CD4-positive, alpha-beta T cell (primary cell): ENCODE measurements around the gene CEP350. TPM values are rescaled to one million over a fixed set of nuclear protein-coding genes. Genes with fewer than 3 reads are reported as not detected.

Experiments
- ATAC-seq: fragments of 200-7000 bp; cut with Tn5 transposase; one replicate; pipeline ENCODE4 v1.10.0; 2022; ENCODE audit warnings: mild to moderate bottlenecking; ENCODE audit not compliant: poor library complexity
- CTCF ChIA-PET: fragments of 350-600 bp; sonication (Branson Sonifier 250); formaldehyde crosslinking; loops from one replicate; lab custom pipeline; 2021; ENCODE audit warnings: antibody characterized with exemption, inconsistent platforms; lab: Charles Lee
- POLR2A ChIA-PET: fragments of 350-600 bp; sonication (Branson Sonifier 250); formaldehyde crosslinking; loops from one replicate; lab custom pipeline; 2021; ENCODE audit warnings: antibody characterized with exemption, inconsistent platforms; lab: Charles Lee
- DNase-seq, 14 experiments: peaks; one replicate each; pipeline ENCODE4 v3.0.0-alpha.2; 2013 to 2020; ENCODE audit warnings: mixed read lengths in 2 of 14
- H3K27ac ChIP-seq, 2 donors: one replicate each; pipeline versions ENCODE4 v1.5.1 to v1.7.0; 2013; ENCODE audit warnings: low read length in 2 of 2, low read depth in 1 of 2, mild to moderate bottlenecking in 1 of 2
- H3K27me3 ChIP-seq, 2 experiments: 1 replicate in 1 of 2; 2 replicates in 1 of 2; pipeline versions ENCODE4 v1.6.1 to v1.7.0; 2013; ENCODE audit warnings: low read length in 2 of 2, control low read depth in 1 of 2, mild to moderate bottlenecking in 1 of 2, moderate library complexity in 1 of 2; ENCODE audit not compliant: insufficient read depth in 2 of 2, control insufficient read depth in 1 of 2
- H3K36me3 ChIP-seq: one replicate; pipeline ENCODE4 v1.6.1; 2013; ENCODE audit warnings: low read length, control low read depth; ENCODE audit not compliant: insufficient read depth
- H3K4me1 ChIP-seq: one replicate; pipeline ENCODE4 v1.6.1; 2013; ENCODE audit warnings: low read length, control low read depth; ENCODE audit not compliant: insufficient read depth
- H3K4me3 ChIP-seq: one replicate; pipeline ENCODE4 v1.5.1; 2013; ENCODE audit warnings: mild to moderate bottlenecking, low read length, moderate library complexity
- H3K9me3 ChIP-seq, 2 experiments: 1 replicate in 1 of 2; 2 replicates in 1 of 2; pipeline versions ENCODE4 v1.6.1 to v1.7.0; 2013; ENCODE audit warnings: low read length in 2 of 2, mild to moderate bottlenecking in 2 of 2, control low read depth in 1 of 2, moderate library complexity in 1 of 2; ENCODE audit not compliant: control insufficient read depth in 1 of 2, insufficient read depth in 1 of 2
- H3K27ac Mint-ChIP-seq: one replicate; pipeline ENCODE4 v1.8.0; 2020; ENCODE audit warnings: mixed read lengths
- H3K27me3 Mint-ChIP-seq: one replicate; pipeline ENCODE4 v1.8.0; 2021; ENCODE audit warnings: mixed read lengths
- H3K36me3 Mint-ChIP-seq: one replicate; pipeline ENCODE4 v1.8.0; 2021; ENCODE audit warnings: low read depth, mixed read lengths
- H3K4me1 Mint-ChIP-seq: one replicate; pipeline ENCODE4 v1.8.0; 2021; ENCODE audit warnings: low read depth, mixed read lengths
- H3K4me3 Mint-ChIP-seq: one replicate; pipeline ENCODE4 v1.8.0; 2020; ENCODE audit warnings: mild to moderate bottlenecking, mixed read lengths
- H3K9me3 Mint-ChIP-seq: one replicate; pipeline ENCODE4 v1.8.0; 2020; ENCODE audit warnings: mixed read lengths
- CTCF ChIP-seq: fragments of 200-600 bp; IDR thresholded peaks from one replicate; pipeline ENCODE4 v1.8.0; 2022; ENCODE audit warnings: antibody characterized with exemption, mild to moderate bottlenecking
- intact Hi-C, 2 experiments: fragments of 100-400 bp; cut with DNase I in 1 of 2; cut with micrococcal nuclease in 1 of 2; formaldehyde crosslinking; loops; one replicate each; pipeline versions ENCODE4 v1.15.1 to v1.9.0; 2023 to 2025; cut with DNase I, micrococcal nuclease
- total RNA-seq, 174 experiments: library from RNA in 2 of 174; stranded (reverse) in 2 of 174; gene quantifications; one replicate each; pipeline ENCODE4 v1.2.3 and lab custom pipeline; 2021 to 2026

CEP350 gene
- total RNA-seq, 2 experiments from 2014 or later = 45.5 to 51.4 TPM

GRCh38 chr1:179911812-179912211, 42.8 kb upstream of the CEP350 start:
- H3K36me3 Mint-ChIP-seq = peaks cover 79% of the 10 kb centered on the region
- Histone ChIP-seq H3K4me1 (no peaks in the 10 kb centered on the region), H3K27ac (no peak overlapping the region), H3K9me3 (no peaks in the 10 kb centered on the region), H3K36me3 (peaks cover 72% of the 10 kb centered on the region), H3K27me3 (no peaks in the 10 kb centered on the region), H3K4me3 (no peak overlapping the region)
- DNase-seq (no peak), ATAC-seq (no peak)
- no peaks in the 10 kb centered on the region for H3K9me3 Mint-ChIP-seq
- no peak overlapping the region for H3K27ac Mint-ChIP-seq
- H3K4me1 Mint-ChIP-seq = peaks cover 16% of the 10 kb centered on the region
- no peak overlapping the region for H3K4me3 Mint-ChIP-seq
- TF ChIP-seq CTCF = no peak
- POLR2A ChIA-PET = no interaction called here
- no peaks in the 10 kb centered on the region for H3K27me3 Mint-ChIP-seq
- intact Hi-C loops = loop anchor here in 1 of 2 experiments (5.0 kb wide), 1 partner anchor 40 kb away; the partner anchor contains the start of gene CEP350
- CTCF ChIA-PET = no interaction called here

DNA sequence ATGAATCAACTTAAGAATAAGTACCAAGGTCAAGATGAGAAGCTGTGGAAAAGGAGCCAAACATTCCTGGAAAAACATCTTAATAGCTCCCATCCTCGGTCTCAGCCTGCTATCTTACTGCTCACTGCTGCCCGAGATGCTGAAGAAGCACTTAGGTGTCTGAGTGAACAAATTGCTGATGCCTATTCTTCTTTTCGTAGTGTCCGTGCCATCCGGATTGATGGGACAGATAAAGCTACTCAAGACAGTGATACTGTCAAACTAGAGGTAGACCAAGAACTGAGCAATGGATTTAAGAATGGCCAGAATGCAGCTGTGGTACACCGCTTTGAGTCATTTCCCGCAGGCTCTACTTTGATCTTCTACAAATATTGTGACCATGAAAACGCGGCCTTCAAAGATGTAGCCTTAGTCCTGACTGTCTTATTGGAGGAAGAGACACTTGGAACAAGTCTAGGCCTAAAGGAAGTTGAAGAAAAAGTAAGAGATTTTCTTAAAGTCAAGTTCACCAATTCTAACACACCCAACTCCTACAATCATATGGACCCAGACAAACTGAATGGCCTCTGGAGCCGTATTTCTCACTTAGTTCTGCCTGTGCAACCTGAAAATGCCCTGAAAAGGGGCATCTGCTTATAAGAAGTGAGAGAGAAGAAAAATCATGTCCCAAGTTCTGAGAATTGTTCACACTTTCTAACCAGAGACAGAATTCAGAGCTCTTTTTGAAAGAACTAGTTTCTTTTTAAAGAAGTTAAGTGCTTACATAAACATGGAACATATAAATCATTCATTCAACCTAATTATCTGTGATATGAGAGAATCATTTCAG, 36.8 kb upstream of the CEP350 start:
- H3K4me3 ChIP-seq = no peak overlapping the region
- H3K4me3 Mint-ChIP-seq = no peak overlapping the region
- H3K27ac ChIP-seq = no peak overlapping the region
- ChIA-PET CTCF (interaction anchor here (1.0 to 1.4 kb wide), 2 partner anchors 8 to 212 kb away, joined by 3 read pairs; no protein-coding TSS in a partner anchor), POLR2A (interaction anchor here (1.7 to 1.9 kb wide), 2 partner anchors 35 to 36 kb away, joined by 5 to 6 read pairs; partner anchors contain the start of gene CEP350)
- H3K9me3 ChIP-seq = no peaks in the 10 kb centered on the region
- DNase-seq = no peak
- H3K4me1 Mint-ChIP-seq = peaks cover 7% of the 10 kb centered on the region
- TF ChIP-seq CTCF = no peak
- no peaks in the 10 kb centered on the region for H3K27me3 ChIP-seq
- H3K27me3 Mint-ChIP-seq = no peaks in the 10 kb centered on the region
- H3K4me1 ChIP-seq = no peaks in the 10 kb centered on the region
- intact Hi-C loops = loop anchor here in 1 of 2 experiments (5.0 kb wide), 1 partner anchor 34 kb away; the partner anchor contains the start of gene CEP350
- peak overlapping the region; percentile 41 for H3K27ac Mint-ChIP-seq
- peaks cover 64% of the 10 kb centered on the region for H3K36me3 ChIP-seq
- peaks cover 79% of the 10 kb centered on the region for H3K36me3 Mint-ChIP-seq
- no peaks in the 10 kb centered on the region for H3K9me3 Mint-ChIP-seq
- no peak for ATAC-seq

DNA sequence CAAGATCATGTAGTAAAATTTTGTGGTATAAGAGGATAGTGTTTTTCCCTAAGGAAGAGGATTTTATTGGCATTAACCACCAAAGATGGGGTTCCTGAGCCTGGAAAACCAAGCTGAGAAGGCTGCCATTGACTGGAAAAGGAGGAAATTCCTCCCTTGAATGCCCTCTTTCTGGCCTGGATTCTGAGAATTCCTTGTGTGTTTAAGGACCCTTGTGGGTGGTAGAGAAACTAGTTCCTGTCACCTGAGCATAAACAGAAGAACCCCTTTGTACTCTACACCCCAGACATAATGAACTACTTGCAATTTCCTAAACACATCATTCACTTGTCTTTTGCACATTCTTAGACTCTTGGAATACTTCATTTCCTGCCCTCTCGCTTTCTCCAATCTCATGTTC, 33.1 kb upstream of the CEP350 start:
- Histone ChIP-seq H3K27me3 (no peaks in the 10 kb centered on the region), H3K36me3 (peaks cover 33% of the 10 kb centered on the region), H3K27ac (no peak overlapping the region), H3K4me3 (no peak overlapping the region), H3K4me1 (no peaks in the 10 kb centered on the region), H3K9me3 (no peaks in the 10 kb centered on the region)
- H3K4me3 Mint-ChIP-seq = no peak overlapping the region
- H3K27ac Mint-ChIP-seq = no peak overlapping the region
- intact Hi-C loops = no loop called here
- no peak for TF ChIP-seq CTCF
- DNase-seq = no peak
- peaks cover 7% of the 10 kb centered on the region for H3K4me1 Mint-ChIP-seq
- H3K9me3 Mint-ChIP-seq = no peaks in the 10 kb centered on the region
- ATAC-seq = no peak
- peaks cover 52% of the 10 kb centered on the region for H3K36me3 Mint-ChIP-seq
- ChIA-PET CTCF (no interaction called here), POLR2A (interaction anchor here (2.3 kb wide), 1 partner anchor 32 kb away, joined by 9 read pairs; no protein-coding TSS in a partner anchor)
- no peaks in the 10 kb centered on the region for H3K27me3 Mint-ChIP-seq
